NCI-H187 (cell line): ENCODE measurements around the gene GTF3C2.
"Not testable (repeated sequence)": the region's sequence is repeated elsewhere in the genome, so short reads cannot be mapped to it uniquely, and the experiment has no call there.

Experiments
- DNase-seq, 2 experiments: peaks; one replicate each; lab custom pipeline; 2025; lab: John Stamatoyannopoulos, UW

GTF3C2 gene

DNA sequence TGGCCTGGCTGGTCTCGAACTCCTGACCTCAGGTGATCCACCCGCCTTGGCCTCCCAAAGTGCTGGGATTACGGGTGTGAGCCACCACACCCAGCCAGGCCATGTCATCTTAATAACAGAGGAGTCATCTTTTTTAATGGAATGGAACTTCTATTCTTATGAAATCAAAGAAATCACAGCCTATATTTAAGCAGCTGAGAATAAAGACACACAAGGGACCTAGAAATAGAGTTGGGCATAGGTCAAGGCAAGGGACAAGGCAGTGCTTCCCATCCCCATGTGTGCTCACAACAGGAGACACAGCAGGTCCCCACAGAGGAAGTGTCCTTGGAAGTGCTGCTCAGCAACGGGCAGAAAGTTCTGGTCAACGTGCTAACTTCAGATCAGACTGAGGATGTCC, 17.0 kb upstream of the GTF3C2 start:
- DNase-seq = no peak

GRCh38 chr2:27372937-27373336, 16.4 kb upstream of the GTF3C2 start:
- DNase-seq = no peak

GRCh38 chr2:27370816-27371620, 14.5 kb upstream of the GTF3C2 start:
- DNase-seq = no peak

GRCh38 chr2:27370026-27370815, 13.7 kb upstream of the GTF3C2 start, which contains the start of the genes EIF2B4 and SNX17:
EIF2B4 (minus strand) TSS chr2:27370338; CDS start chr2:27370314, 24 bp downstream.
SNX17 (plus strand) TSS chr2:27370616; CDS start chr2:27370744, 128 bp downstream.
- DNase-seq = peak; percentile 96 to 98

- DNase-seq = peak in 1 of 2 experiments; percentile 64
Measured at GRCh38 chr2:27369471-27370025, 13.0 kb upstream of the GTF3C2 start.

DNA sequence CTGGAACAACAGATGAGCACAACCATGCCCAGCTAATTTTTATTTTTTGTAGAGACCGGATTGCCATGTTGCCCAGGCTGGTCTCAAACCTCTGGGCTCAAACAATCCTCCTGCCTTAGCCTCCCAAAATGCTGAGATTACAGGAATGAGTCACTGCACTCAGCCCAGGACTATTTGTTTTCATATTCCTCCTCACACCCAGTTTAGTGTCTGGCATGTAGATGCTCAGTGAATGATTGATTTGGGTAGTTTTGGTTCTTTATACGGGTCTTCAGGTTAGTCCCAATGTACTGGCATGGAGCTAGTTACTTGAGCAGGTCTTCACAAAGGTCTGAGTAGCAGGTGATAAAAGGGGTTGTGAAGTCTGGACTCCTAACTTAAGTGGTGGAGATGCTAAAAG, 7.4 kb upstream of the GTF3C2 start:
- DNase-seq = no peak

DNA sequence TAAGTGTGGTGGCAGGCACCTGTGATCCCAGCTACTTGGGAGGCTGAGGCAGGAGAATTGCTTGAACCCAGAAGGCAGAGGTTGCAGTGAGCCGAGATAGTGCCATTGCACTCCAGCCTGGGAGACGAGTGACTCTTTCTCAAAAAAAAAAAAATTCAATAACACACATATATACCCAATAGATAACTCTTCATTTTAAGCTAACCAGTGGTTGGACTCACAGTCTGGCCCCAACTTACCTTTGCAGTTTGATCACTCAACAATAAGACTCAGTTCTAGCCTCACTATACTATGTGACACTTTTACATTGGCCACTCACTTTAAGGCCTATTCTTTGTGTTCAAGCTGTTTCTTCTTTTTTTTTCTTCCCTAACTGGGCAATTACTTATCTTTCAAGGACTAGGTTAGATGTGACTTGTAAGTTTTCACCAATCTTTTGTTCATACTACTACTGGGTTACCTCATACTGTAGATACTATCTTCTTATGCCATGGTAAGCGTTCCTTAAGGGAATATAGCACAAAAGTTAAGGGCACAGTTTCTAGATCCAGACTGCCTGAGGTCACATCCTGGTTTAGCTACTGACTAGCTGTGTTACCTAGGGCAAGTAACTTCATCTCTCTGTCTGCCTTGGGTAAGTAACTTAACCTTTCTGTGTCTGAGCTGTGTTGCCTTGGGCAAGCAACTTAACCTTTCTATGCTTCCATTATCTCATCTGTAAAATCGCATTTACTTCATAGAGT, 6.3 kb upstream of the GTF3C2 start:
- no peak for DNase-seq

DNA sequence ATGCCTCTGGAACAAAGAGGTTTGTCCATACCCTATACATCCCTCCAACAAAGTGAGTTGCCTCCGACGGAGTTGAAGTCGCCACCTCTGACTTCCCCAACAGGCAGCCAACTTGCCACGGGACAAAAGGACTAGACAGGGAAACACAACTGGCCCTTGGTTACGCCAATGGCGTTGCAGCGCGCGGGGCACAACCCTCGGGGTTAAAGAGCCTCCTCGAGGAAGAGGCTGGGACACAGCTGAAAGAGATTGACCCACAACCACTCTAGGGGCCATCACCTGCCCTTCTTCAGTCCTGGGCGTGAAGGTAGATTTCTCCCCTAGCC, 545 bp downstream of the GTF3C2 start:
- DNase-seq = no peak

- DNase-seq = no peak
Measured at GRCh38 chr2:27354597-27354927, 2.0 kb downstream of the GTF3C2 start.

GRCh38 chr2:27353762-27354596, 2.6 kb downstream of the GTF3C2 start:
- no peak for DNase-seq

- DNase-seq = not testable (repeated sequence)
Measured at GRCh38 chr2:27353386-27353761, 3.2 kb downstream of the GTF3C2 start.

DNA sequence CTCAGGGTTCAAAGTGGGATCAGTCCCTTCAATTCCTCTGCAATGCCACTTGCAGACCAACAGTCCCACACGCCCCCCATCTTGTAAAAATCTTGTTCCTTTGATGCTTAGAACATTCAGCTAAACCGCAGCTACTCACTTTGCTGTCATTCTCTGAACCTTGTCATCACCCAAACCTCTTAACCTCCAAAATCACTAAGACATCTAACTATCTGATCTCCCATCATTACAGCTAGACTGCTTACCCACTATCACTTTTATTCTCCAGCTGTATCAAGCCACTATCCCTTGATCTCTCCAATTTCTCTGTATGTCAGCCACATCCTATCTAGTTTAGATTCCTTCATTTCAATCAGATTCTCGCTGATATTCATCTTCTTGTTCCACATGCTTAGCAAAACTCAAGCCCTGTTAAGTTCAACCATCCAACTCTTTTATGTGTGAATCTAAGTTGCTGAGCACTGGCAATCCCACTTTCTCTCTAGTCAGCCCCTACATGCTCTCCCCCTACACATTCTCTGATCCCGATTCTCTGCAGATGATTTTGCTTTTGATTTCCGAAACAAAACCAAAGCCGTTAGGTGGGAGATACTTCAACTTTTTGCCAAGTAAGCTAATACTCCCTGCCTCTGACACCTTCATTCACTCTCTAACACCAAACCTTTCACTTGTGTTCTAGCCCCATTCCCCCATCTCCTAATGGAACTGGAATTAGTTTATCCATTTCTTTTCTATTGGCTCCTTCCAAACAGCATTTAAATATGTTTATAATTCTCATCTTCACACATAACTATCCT, 4.6 kb downstream of the GTF3C2 start:
- DNase-seq = no peak

- no peak for DNase-seq
Measured at GRCh38 chr2:27350106-27350693, 6.4 kb downstream of the GTF3C2 start.

DNA sequence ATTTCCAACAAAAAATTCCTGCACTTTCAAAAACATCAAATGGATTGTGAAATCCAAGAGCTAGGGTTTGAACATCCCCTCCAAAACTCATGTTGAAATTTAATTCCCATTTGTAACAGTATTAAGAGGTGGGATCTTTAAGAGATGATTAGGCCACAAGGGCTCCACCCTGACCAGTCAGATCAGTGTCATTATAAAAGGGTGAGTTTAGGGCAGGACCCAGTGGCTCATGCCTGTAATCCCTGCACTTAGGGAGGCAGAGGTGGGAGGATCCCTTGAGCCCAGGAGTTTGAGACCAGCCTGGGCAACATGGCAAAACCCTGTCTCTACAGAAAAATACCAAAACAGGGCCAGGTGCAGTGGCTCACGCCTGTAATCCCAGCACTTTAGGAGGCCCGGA, 8.9 kb downstream of the GTF3C2 start:
- no peak for DNase-seq

GRCh38 chr2:27336173-27336572, 20.4 kb downstream of the GTF3C2 start:
- no peak for DNase-seq

DNA sequence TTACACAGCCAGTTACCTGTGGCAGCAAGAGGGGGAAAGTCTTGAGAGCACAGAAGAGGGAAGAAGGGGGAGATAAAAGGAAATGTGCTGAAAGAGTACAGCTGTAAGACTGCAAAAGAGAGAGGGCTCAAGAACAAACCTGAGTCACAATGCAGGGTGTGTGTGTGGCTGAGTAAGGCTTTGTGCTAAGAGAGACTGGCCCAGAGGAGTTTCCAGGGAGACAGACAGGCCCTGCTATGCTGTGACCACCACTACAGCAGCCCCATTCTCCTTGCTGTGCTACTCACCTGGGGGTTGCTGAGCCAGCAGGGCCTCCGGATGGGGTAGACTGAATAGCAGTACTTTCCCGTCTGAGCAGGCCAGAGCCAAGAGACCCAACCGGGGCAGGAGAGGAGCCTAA, 21.3 kb downstream of the GTF3C2 start:
- DNase-seq = no peak

DNA sequence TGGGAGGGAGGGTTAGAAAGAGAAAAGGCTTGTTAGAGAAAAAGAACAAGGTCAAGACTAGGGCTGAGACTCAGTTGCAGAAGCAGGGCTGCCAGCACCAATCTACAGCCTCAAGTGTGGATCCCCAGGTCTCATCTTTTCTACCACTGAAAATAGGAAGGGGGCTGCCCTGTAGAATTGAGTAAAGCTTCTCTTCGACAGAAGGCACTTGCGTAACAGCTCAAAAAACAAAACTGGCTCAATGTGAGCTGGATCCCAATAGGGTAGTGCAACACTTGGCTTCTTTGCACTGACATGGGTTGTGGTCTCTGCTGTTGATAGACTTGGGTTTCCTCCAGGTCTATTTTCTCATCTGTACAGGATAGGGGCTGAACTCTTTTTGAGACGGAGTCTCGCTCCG, 31.8 kb downstream of the GTF3C2 start:
- no peak for DNase-seq

DNA sequence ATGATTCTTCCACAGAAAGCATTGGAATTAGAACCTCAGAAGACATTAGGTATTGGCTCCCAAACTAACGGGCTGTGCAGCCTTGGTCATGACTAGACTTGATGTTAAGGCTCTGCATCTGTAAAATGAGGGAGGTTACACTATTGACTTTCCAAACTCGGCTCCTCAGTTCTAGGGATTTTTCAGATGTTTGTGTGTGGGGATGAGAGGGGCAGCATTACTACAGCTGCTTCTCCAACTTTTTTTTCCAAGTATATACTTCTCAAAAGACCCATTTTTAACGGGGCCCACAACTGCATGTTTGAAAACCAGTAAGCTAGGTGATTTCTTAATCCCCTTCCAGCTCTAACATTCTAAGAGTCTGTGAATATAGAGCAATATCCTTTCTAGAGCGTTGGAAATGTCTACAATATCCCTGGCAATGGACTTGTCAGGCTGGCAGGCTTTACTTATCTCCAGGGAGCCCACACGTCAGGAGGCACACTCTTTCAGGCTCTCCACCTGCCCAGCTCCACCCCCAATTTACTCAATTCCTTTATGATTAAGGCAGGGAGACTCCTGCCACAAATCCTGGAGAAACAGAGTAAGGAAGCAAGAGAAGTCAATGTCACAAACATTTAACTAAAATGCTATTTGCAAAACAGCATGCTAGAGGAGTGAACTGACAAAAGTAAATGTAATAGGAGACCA, 32.8 kb downstream of the GTF3C2 start:
- DNase-seq = no peak

GRCh38 chr2:27322766-27323595, 33.6 kb downstream of the GTF3C2 start, which contains the start of gene MPV17:
MPV17 (minus strand) TSS chr2:27323097; CDS start chr2:27322517, 580 bp downstream.
- DNase-seq = peak; percentile 69 to 89
